Gastroesophageal sphincter (tissue), 3 donors: ENCODE measurements around the gene TBC1D23.

Experiments
- CTCF ChIP-seq, 4 experiments: fragments of 200-600 bp in 2 of 4; fragments of 450-650 bp in 2 of 4; sonication (generic) in 1 of 4; IDR thresholded peaks; one replicate each; pipeline ENCODE4 v1.5.1; 2017 to 2019; ENCODE audit warnings: antibody characterized with exemption in 4 of 4, mild to moderate bottlenecking in 2 of 4, moderate library complexity in 2 of 4
- EP300 ChIP-seq: sonication (generic); formaldehyde crosslinking; IDR thresholded peaks from one replicate; pipeline ENCODE4 v1.6.1; 2017; ENCODE audit warnings: antibody characterized with exemption, mild to moderate bottlenecking
- POLR2A ChIP-seq, 2 donors: fragments of 450-650 bp; IDR thresholded peaks; one replicate each; pipeline ENCODE4 v1.6.1; 2017; ENCODE audit warnings: antibody characterized with exemption in 2 of 2, mild to moderate bottlenecking in 2 of 2, moderate library complexity in 1 of 2

GRCh38 chr3:100266531-100266930 is 5.7 kb downstream of the TBC1D23 start:
- TF ChIP-seq CTCF (IDR thresholded peaks at IDR 0.05) (no peak), POLR2A (IDR thresholded peaks at IDR 0.05) (no peak), EP300 (no peak)
